CD1c-positive myeloid dendritic cell (primary cell): ENCODE measurements around the gene SPRN.
"Not testable (repeated sequence)": the region's sequence is repeated elsewhere in the genome, so short reads cannot be mapped to it uniquely, and the experiment has no call there.

ENCODE experiments used
- DNase-seq: peaks from one replicate; pipeline ENCODE4 v3.0.0-alpha.2; 2016; ENCODE audit errors: extremely low spot score

The SPRN gene

GRCh38 chr10:133439517-133440461 lies 15.4 kb upstream of the SPRN start:
- no peak for DNase-seq

- peak; percentile 38 for DNase-seq
Observed at GRCh38 chr10:133438711-133439273, 14.4 kb upstream of the SPRN start.

GRCh38 chr10:133432789-133433188 lies 8.4 kb upstream of the SPRN start:
- not testable (repeated sequence) for DNase-seq

- not testable (repeated sequence) for DNase-seq
Observed at GRCh38 chr10:133431888-133432613, 7.6 kb upstream of the SPRN start.

- DNase-seq: not testable (repeated sequence)
Observed at GRCh38 chr10:133429571-133429970, 5.1 kb upstream of the SPRN start.

GRCh38 chr10:133424102-133424501 lies 323 bp downstream of the SPRN start:
- not testable (repeated sequence) for DNase-seq

- DNase-seq: no peak
Observed at GRCh38 chr10:133422807-133423771, 1.3 kb downstream of the SPRN start.

- no peak for DNase-seq
Observed at GRCh38 chr10:133422223-133422806, 2.1 kb downstream of the SPRN start.

GRCh38 chr10:133421336-133422222 lies 2.8 kb downstream of the SPRN start:
- no peak for DNase-seq

GRCh38 chr10:133420579-133420978 lies 3.8 kb downstream of the SPRN start:
- no peak for DNase-seq

- DNase-seq: no peak
Observed at GRCh38 chr10:133420028-133420427, 4.4 kb downstream of the SPRN start.

GRCh38 chr10:133419211-133419950 lies 5.0 kb downstream of the SPRN start:
- DNase-seq: no peak

GRCh38 chr10:133418289-133418993 lies 6.0 kb downstream of the SPRN start:
- DNase-seq: no peak

GRCh38 chr10:133415752-133416151 lies 8.7 kb downstream of the SPRN start:
- no peak for DNase-seq

GRCh38 chr10:133414401-133414800 lies 10.0 kb downstream of the SPRN start:
- not testable (repeated sequence) for DNase-seq

- DNase-seq: no peak
Observed at GRCh38 chr10:133412381-133412711, 12.1 kb downstream of the SPRN start.

GRCh38 chr10:133411523-133412380 lies 12.7 kb downstream of the SPRN start:
- DNase-seq: no peak
